ENCODE data around the gene RAB40C. TPM values are rescaled to one million over a fixed set of nuclear protein-coding genes. Genes with fewer than 3 reads are reported as not detected.

Gene RAB40C
- total and polyA plus RNA-seq, 2 experiments from 2014 or later: 9.5 to 18.8 TPM

- Histone ChIP-seq H3K79me2 (ENCODE audit: insufficient read depth) (no peaks in the 10 kb centered on the region), H3K27ac (no peak overlapping the region), H3K9me2 (ENCODE audit: insufficient read depth) (no peaks in the 10 kb centered on the region), H3K36me3 (ENCODE audit: low read depth) (no peaks in the 10 kb centered on the region), H3K4me1 (ENCODE audit: insufficient read depth) (peaks cover 15% of the 10 kb centered on the region), H3K27me3 (replicated peaks; ENCODE audit: insufficient read depth) (no peaks in the 10 kb centered on the region), H2AFZ (no peak overlapping the region), H3K4me2 (ENCODE audit: unreplicated experiment) (no peak overlapping the region), H3K9me3 (ENCODE audit: low read depth) (no peaks in the 10 kb centered on the region), H3F3A (ENCODE audit: insufficient read depth) (0 out of 2 replicates have a peak, but pooled peaks cover 4% of the 10 kb centered on the region), H3K9ac (no peak overlapping the region), H4K20me1 (ENCODE audit: insufficient read depth) (no peaks in the 10 kb centered on the region), H3K4me3 (no peak overlapping the region)
- no peak for DNase-seq
- no peak for TF ChIP-seq EZH2phosphoT487 (IDR thresholded peaks at IDR 0.05; ENCODE audit: insufficient read depth, low read depth)
- no peak for TF ChIP-seq EZH2 (IDR thresholded peaks at IDR 0.05; ENCODE audit: insufficient read depth, poor library complexity, severe bottlenecking)
- in situ Hi-C loops (cut with MboI): no loop called here
- 91% methylated on average over 28 to 33 of the region's 33 CpGs for WGBS, 2 experiments (ENCODE audit: low coverage in 1 of 2, low lambda C conversion rate in 2 of 2, missing lambda C conversion rate in 2 of 2)
Observed at GRCh38 chr16:628321-629061, 38.6 kb downstream of the RAB40C start.

- Histone ChIP-seq H3K27me3 (replicated peaks; ENCODE audit: insufficient read depth) (no peaks in the 10 kb centered on the region), H3K27ac (no peak overlapping the region)
Observed at GRCh38 chr16:629185-629832, 39.4 kb downstream of the RAB40C start.

GRCh38 chr16:629833-630248, 40.0 kb downstream of the RAB40C start:
- Histone ChIP-seq H3K9me3 (ENCODE audit: low read depth) (no peaks in the 10 kb centered on the region), H3K9ac (no peak overlapping the region), H2AFZ (no peak overlapping the region), H3K27ac (no peak overlapping the region), H3F3A (ENCODE audit: insufficient read depth) (0 out of 2 replicates have a peak, but pooled peaks cover 4% of the 10 kb centered on the region), H3K36me3 (ENCODE audit: low read depth) (no peaks in the 10 kb centered on the region), H3K9me2 (ENCODE audit: insufficient read depth) (no peaks in the 10 kb centered on the region), H3K79me2 (ENCODE audit: insufficient read depth) (0 out of 2 replicates have a peak, but pooled peaks cover 4% of the 10 kb centered on the region), H3K27me3 (replicated peaks; ENCODE audit: insufficient read depth) (no peaks in the 10 kb centered on the region), H4K20me1 (ENCODE audit: insufficient read depth) (no peaks in the 10 kb centered on the region), H3K4me2 (ENCODE audit: unreplicated experiment) (no peak overlapping the region), H3K4me1 (ENCODE audit: insufficient read depth) (peaks cover 16% of the 10 kb centered on the region), H3K4me3 (no peak overlapping the region)
- no peak for DNase-seq
- 52 to 53% methylated on average over 10 to 11 of the region's 11 CpGs for WGBS, 2 experiments (ENCODE audit: low coverage in 1 of 2, low lambda C conversion rate in 2 of 2, missing lambda C conversion rate in 2 of 2)
- TF ChIP-seq EZH2phosphoT487 (IDR thresholded peaks at IDR 0.05; ENCODE audit: insufficient read depth, low read depth): no peak
- in situ Hi-C loops (cut with MboI): no loop called here

More at GRCh38 chr16:629185-629832, 39.4 kb downstream of the RAB40C start:
- in situ Hi-C loops (cut with MboI): no loop called here
- 83 to 84% methylated on average over 27 to 29 of the region's 29 CpGs for WGBS, 2 experiments (ENCODE audit: low coverage in 1 of 2, low lambda C conversion rate in 2 of 2, missing lambda C conversion rate in 2 of 2)
- no peak overlapping the region for H3K4me3 ChIP-seq
- no peaks in the 10 kb centered on the region for H3K79me2 ChIP-seq (ENCODE audit: insufficient read depth)
- DNase-seq: no peak
- no peak overlapping the region for H3K9ac ChIP-seq
- no peak overlapping the region for H3K4me2 ChIP-seq (ENCODE audit: unreplicated experiment)
- H3F3A ChIP-seq (ENCODE audit: insufficient read depth): 0 out of 2 replicates have a peak, but pooled peaks cover 4% of the 10 kb centered on the region
- no peaks in the 10 kb centered on the region for H3K9me3 ChIP-seq (ENCODE audit: low read depth)
- peaks cover 15% of the 10 kb centered on the region for H3K4me1 ChIP-seq (ENCODE audit: insufficient read depth)
- TF ChIP-seq EZH2phosphoT487 (IDR thresholded peaks at IDR 0.05; ENCODE audit: insufficient read depth, low read depth) (no peak), EZH2 (IDR thresholded peaks at IDR 0.05; ENCODE audit: insufficient read depth, poor library complexity, severe bottlenecking) (no peak)
- H3K9me2 ChIP-seq (ENCODE audit: insufficient read depth): no peaks in the 10 kb centered on the region
- no peak overlapping the region for H2AFZ ChIP-seq
- no peaks in the 10 kb centered on the region for H3K36me3 ChIP-seq (ENCODE audit: low read depth)
- no peaks in the 10 kb centered on the region for H4K20me1 ChIP-seq (ENCODE audit: insufficient read depth)

GRCh38 chr16:630249-630814, 40.5 kb downstream of the RAB40C start:
- Histone ChIP-seq H3K4me1 (ENCODE audit: insufficient read depth) (peaks cover 18% of the 10 kb centered on the region), H3F3A (ENCODE audit: insufficient read depth) (0 out of 2 replicates have a peak, but pooled peaks cover 4% of the 10 kb centered on the region), H3K27me3 (replicated peaks; ENCODE audit: insufficient read depth) (no peaks in the 10 kb centered on the region), H3K4me3 (no peak overlapping the region), H3K36me3 (ENCODE audit: low read depth) (no peaks in the 10 kb centered on the region), H3K27ac (no peak overlapping the region), H3K9me3 (ENCODE audit: low read depth) (no peaks in the 10 kb centered on the region), H2AFZ (no peak overlapping the region), H4K20me1 (ENCODE audit: insufficient read depth) (no peaks in the 10 kb centered on the region), H3K4me2 (ENCODE audit: unreplicated experiment) (no peak overlapping the region), H3K9me2 (ENCODE audit: insufficient read depth) (no peaks in the 10 kb centered on the region), H3K9ac (no peak overlapping the region), H3K79me2 (ENCODE audit: insufficient read depth) (peaks cover 9% of the 10 kb centered on the region)
- in situ Hi-C loops (cut with MboI): no loop called here
- TF ChIP-seq EZH2 (IDR thresholded peaks at IDR 0.05; ENCODE audit: insufficient read depth, poor library complexity, severe bottlenecking) (no peak), EZH2phosphoT487 (IDR thresholded peaks at IDR 0.05; ENCODE audit: insufficient read depth, low read depth) (no peak)
- DNase-seq: peak; percentile 47
- 42 to 46% methylated on average over 26 to 28 of the region's 29 CpGs for WGBS, 2 experiments (ENCODE audit: low coverage in 1 of 2, low lambda C conversion rate in 2 of 2, missing lambda C conversion rate in 2 of 2)
